A673 (cell line): ENCODE results near the gene PPFIA2. TPM values are rescaled to one million over a fixed set of nuclear protein-coding genes. Genes with fewer than 3 reads are reported as not detected.

Source experiments
- BruUV-seq: library from RNA; stranded (reverse); fragments of 400-500 nt; replicated peaks from 2 replicates; lab custom pipeline; 2021; lab: Mats Ljungman, UMichigan
- CTCF ChIA-PET: fragments of 300-600 bp; sonication (Branson Sonifier 250); formaldehyde crosslinking; loops from one replicate; lab custom pipeline; 2022; ENCODE audit warnings: antibody characterized with exemption; lab: Charles Lee
- POLR2A ChIA-PET: fragments of 300-600 bp; sonication (Branson Sonifier 250); formaldehyde crosslinking; loops from one replicate; lab custom pipeline; 2022; ENCODE audit warnings: antibody characterized with exemption; ENCODE audit not compliant: low non-redundant PET; lab: Charles Lee
- DNase-seq: peaks from one replicate; pipeline ENCODE4 v3.0.0-alpha.2; 2015; ENCODE audit warnings: low spot score
- H3K27ac ChIP-seq: fragments of 200-600 bp; sonication (generic); 2 replicates; pipeline ENCODE4 v1.5.1; 2016; ENCODE audit warnings: mixed run types, low read depth, mild to moderate bottlenecking, mixed read lengths, antibody characterized with exemption, low read length; ENCODE audit not compliant: poor library complexity, severe bottlenecking
- H3K27me3 ChIP-seq: fragments of 200-600 bp; sonication (generic); replicated peaks from 2 replicates; pipeline ENCODE4 v1.6.1; 2017; ENCODE audit warnings: mixed run types, low read depth, mild to moderate bottlenecking, mixed read lengths, antibody characterized with exemption, low read length; ENCODE audit not compliant: insufficient read depth, poor library complexity
- H3K36me3 ChIP-seq: fragments of 200-600 bp; sonication (generic); 2 replicates; pipeline ENCODE4 v1.6.1; 2016; ENCODE audit warnings: mixed run types, mild to moderate bottlenecking, mixed read lengths, antibody characterized with exemption, low read length; ENCODE audit not compliant: insufficient read depth, poor library complexity, severe bottlenecking
- H3K4me1 ChIP-seq: fragments of 200-600 bp; sonication (generic); 2 replicates; pipeline ENCODE4 v1.6.1; 2017; ENCODE audit warnings: mixed run types, mild to moderate bottlenecking, mixed read lengths, antibody characterized with exemption, low read length; ENCODE audit not compliant: insufficient read depth, poor library complexity, severe bottlenecking
- H3K4me3 ChIP-seq: fragments of 200-600 bp; sonication (generic); 2 replicates; pipeline ENCODE4 v1.5.1; 2016; ENCODE audit warnings: low read depth, mixed run types, mild to moderate bottlenecking, mixed read lengths, low read length; ENCODE audit not compliant: poor library complexity, severe bottlenecking
- H3K9me3 ChIP-seq: fragments of 200-600 bp; sonication (generic); 2 replicates; pipeline ENCODE4 v1.6.1; 2016; ENCODE audit warnings: mixed run types, low read depth, mild to moderate bottlenecking, mixed read lengths, antibody characterized with exemption, low read length; ENCODE audit not compliant: poor library complexity, severe bottlenecking
- EZH2 ChIP-seq: fragments of 200-600 bp; sonication (generic); IDR thresholded peaks from 2 replicates; pipeline ENCODE4 v1.6.1; 2017; ENCODE audit warnings: borderline replicate concordance, low read depth, mild to moderate bottlenecking, mixed read lengths, antibody characterized with exemption, low read length; ENCODE audit not compliant: poor library complexity, severe bottlenecking
- intact Hi-C: fragments of 100-400 bp; cut with micrococcal nuclease; formaldehyde crosslinking; loops from one replicate; pipeline ENCODE4 v1.10.0; 2022; ENCODE audit not compliant: unreplicated experiment
- total RNA-seq: library from RNA; stranded (reverse); gene quantifications from 2 replicates; pipeline ENCODE4 v1.2.3, GENCODE V29; 2021
- TF ChIP-seq, protein P1 (sequence below): fragments of 300-800, 200-600 bp; sonication (generic); conservative IDR thresholded peaks from 2 replicates; pipeline ENCODE4 v1.5.1; 2017; ENCODE audit warnings: low read depth, mild to moderate bottlenecking, antibody characterized with exemption, low read length, moderate library complexity, mixed read lengths

PPFIA2 gene
- total RNA-seq, 1 experiment from 2014 or later, result 0.52 TPM

DNA sequence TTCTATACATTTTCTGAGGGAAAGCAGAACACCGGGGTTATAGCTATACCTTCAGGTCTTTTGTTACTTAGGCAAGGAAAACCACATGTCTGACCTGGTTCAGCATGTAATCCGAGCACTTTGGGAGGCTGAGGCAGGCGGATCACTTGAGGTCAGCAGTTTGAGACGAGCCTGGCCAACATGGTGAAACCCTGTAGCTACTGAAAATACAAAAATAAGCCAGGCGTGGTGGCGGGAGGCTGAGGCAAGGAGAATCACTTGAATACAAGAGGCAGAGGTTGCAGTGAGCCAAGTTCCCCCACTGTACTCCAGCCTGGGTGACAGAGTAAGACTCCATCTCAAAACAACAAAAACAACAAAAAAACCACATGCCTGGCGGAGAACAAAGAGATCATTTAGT, 503.7 kb downstream of the PPFIA2 start:
- ChIA-PET POLR2A (interaction anchor here (0.6 kb wide), 1 partner anchor 680 kb away, joined by 5 read pairs; no protein-coding TSS in a partner anchor), CTCF (no interaction called here)
- intact Hi-C loops, result loop anchor here (5.0 to 10.0 kb wide), 5 partner anchors 111 to 1058 kb away; no protein-coding TSS in a partner anchor
- TF ChIP-seq, protein P1, sequence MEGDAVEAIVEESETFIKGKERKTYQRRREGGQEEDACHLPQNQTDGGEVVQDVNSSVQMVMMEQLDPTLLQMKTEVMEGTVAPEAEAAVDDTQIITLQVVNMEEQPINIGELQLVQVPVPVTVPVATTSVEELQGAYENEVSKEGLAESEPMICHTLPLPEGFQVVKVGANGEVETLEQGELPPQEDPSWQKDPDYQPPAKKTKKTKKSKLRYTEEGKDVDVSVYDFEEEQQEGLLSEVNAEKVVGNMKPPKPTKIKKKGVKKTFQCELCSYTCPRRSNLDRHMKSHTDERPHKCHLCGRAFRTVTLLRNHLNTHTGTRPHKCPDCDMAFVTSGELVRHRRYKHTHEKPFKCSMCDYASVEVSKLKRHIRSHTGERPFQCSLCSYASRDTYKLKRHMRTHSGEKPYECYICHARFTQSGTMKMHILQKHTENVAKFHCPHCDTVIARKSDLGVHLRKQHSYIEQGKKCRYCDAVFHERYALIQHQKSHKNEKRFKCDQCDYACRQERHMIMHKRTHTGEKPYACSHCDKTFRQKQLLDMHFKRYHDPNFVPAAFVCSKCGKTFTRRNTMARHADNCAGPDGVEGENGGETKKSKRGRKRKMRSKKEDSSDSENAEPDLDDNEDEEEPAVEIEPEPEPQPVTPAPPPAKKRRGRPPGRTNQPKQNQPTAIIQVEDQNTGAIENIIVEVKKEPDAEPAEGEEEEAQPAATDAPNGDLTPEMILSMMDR, result no peak
- TF ChIP-seq EZH2, result no peak
- H3K36me3 ChIP-seq, result no peaks in the 10 kb centered on the region
- no peak for DNase-seq
- H3K27ac ChIP-seq, result no peak overlapping the region
- H3K4me3 ChIP-seq, result no peak overlapping the region
- no TSS peak for BruUV-seq
- H3K27me3 ChIP-seq, result no peaks in the 10 kb centered on the region
- no peaks in the 10 kb centered on the region for H3K9me3 ChIP-seq
- H3K4me1 ChIP-seq, result peaks cover 14% of the 10 kb centered on the region

DNA sequence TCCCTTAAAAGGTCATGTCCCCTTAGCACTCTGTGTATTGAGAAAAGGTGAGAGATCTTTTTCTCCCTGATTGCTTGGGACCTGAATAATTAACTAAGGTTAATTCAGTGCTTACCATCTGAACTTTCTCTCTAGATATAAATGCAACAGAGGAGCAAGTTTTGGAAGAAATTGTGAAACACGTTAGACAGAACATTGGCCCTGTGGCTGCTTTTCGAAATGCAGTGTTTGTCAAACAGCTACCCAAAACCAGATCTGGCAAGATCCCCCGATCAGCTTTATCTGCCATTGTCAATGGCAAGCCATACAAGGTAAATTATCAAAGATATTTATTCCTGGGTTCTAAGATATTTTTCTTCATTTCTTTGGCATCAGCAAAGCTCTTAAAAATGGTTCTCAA, 505.8 kb downstream of the PPFIA2 start:
- peaks cover 25% of the 10 kb centered on the region for H3K4me1 ChIP-seq
- BruUV-seq, result no TSS peak
- TF ChIP-seq, protein P1, result no peak
- no peak for TF ChIP-seq EZH2
- H3K36me3 ChIP-seq, result no peaks in the 10 kb centered on the region
- no peak overlapping the region for H3K4me3 ChIP-seq
- no peak overlapping the region for H3K27ac ChIP-seq
- ChIA-PET POLR2A (no interaction called here), CTCF (no interaction called here)
- no peaks in the 10 kb centered on the region for H3K9me3 ChIP-seq
- no peak for DNase-seq
- H3K27me3 ChIP-seq, result no peaks in the 10 kb centered on the region
- intact Hi-C loops, result loop anchor here (10.0 kb wide), 3 partner anchors 109 to 629 kb away; no protein-coding TSS in a partner anchor

GRCh38 chr12:81252228-81252627, 506.9 kb downstream of the PPFIA2 start:
- no peaks in the 10 kb centered on the region for H3K9me3 ChIP-seq
- H3K36me3 ChIP-seq, result no peaks in the 10 kb centered on the region
- BruUV-seq, result no TSS peak
- intact Hi-C loops, result loop anchor here (10.0 kb wide), 3 partner anchors 107 to 627 kb away; no protein-coding TSS in a partner anchor
- DNase-seq, result no peak
- H3K4me1 ChIP-seq, result peaks cover 15% of the 10 kb centered on the region
- no peak overlapping the region for H3K27ac ChIP-seq
- TF ChIP-seq, protein P1, result no peak
- TF ChIP-seq EZH2, result no peak
- no peak overlapping the region for H3K4me3 ChIP-seq
- ChIA-PET CTCF (no interaction called here), POLR2A (no interaction called here)
- no peaks in the 10 kb centered on the region for H3K27me3 ChIP-seq
